GM18507 (cell line): ENCODE data around the gene COMT.
"Not testable (repeated sequence)": the region's sequence is repeated elsewhere in the genome, so short reads cannot be mapped to it uniquely, and the experiment has no call there.

ENCODE experiments used
- DNase-seq: peaks from one replicate; pipeline ENCODE4 v3.0.0; 2011; ENCODE audit warnings: low read depth; ENCODE audit not compliant: insufficient read length; ENCODE audit errors: extremely low spot score
- FAIRE-seq: peaks from 2 replicates; lab custom pipeline; 2011; peaks lifted over from hg19 to GRCh38; lab: Jason Lieb, UNC

The COMT gene

DNA sequence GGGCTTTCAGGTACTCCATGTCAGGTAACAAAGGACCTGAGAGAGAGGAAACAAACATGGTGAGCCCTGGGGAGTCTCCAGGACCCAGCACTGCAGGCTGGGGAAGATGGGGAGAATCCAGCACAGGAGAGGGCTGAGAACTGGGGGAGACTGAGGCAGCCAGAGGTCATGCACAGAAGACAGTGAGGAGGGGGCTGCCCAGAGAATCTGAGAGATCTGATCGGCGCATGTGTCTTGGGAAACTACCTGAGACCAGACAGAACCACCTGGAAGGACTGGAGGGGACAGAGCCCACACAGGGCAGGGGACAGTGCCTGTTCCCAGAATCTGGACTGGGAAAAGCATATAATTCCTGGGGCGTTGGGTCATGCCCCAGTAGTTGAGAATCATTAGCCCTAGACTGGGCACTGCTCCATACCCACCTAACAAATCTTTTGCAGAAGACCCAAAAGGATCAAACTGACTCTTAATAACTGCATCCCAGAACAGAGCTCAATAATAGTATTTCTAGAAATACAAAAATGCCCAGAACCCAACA, 20.0 kb upstream of the COMT start:
- no peak for DNase-seq
- FAIRE-seq = no peak

DNA sequence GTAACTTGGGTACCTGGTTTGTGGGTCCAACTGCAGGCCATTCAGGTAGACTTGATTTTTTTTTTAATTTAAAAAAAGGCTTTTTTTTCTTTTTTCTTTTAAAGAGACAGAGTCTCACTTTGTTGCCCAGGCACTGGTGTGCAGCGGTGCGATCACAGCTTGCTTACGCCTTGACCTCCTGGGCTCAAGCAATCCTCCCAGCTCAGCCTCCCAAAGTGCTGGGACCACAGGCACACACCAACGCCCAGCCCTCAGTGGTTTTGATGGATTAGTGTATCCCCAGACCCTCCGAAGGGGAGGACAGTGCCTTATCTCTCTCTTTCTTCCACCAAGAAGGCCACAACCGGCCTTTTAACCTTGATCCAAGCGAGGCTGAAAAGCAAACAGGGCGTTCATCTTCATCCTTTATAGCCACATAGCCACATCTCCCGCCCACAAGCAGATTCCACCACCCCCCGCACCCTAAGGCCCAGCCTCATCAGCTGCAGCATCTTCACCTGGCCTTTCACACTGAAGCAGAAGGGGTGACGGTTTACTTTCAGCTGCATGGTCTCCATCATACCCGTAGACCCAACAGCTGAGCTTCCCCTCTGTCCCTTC, 17.6 kb upstream of the COMT start:
- no peak for FAIRE-seq
- DNase-seq = no peak

DNA sequence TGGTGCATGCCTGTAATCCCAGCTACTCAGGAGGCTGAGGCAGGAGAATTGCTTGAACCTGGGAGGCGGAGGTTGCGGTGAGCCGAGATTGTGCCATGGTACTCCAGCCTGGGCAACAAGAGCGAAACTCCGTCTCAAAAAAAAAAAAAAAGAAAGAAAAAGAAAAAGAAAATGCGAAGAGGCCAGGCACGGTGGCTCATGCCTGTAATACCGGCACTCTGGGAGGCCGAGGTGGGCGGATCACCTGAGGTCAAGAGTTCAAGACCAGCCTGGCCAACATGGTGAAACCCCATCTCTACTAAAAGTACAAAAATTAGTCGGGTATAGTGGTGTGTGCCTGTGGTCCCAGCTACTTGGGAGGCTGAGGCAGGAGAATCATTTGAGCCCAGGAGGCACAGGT, 15.5 kb upstream of the COMT start:
- DNase-seq, FAIRE-seq: not testable (repeated sequence)

DNA sequence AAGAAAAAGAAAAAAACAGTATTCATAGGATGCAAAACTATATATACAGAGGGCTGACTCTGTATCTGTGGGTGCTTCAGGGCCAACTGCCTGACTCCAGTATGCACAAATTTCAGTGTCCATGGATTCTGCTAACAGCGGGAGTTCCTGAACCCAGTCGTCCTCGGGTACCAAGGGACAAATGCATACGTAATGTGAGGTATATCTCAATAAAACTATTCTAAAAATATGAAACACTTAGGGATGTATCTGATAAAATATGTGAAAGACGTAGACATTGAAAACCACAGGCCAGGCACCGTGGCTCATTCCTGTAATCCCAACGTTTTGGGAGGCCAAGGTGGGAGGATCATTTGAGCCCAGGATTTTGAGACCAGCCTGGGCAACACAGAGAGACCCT, 13.9 kb upstream of the COMT start:
- DNase-seq (no peak), FAIRE-seq (no peak)

DNA sequence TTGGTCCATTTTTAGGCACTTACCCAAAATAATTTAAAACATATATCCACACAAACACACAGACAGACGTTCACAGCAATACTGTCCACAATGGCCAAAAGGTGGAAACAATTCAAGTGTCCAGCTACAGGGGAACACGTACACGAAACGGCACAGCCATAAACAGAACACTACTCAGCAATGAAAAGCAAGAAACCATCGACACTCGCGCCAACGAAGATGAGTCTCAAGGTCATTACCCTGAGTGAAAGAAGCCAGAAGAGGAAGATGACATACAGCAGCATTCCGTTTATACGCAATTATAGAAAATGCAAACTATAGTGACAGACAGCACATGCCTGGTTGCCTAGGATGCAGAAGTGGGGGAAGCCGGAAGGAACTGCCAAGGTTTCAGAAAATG, 13.4 kb upstream of the COMT start:
- no peak for FAIRE-seq

DNA sequence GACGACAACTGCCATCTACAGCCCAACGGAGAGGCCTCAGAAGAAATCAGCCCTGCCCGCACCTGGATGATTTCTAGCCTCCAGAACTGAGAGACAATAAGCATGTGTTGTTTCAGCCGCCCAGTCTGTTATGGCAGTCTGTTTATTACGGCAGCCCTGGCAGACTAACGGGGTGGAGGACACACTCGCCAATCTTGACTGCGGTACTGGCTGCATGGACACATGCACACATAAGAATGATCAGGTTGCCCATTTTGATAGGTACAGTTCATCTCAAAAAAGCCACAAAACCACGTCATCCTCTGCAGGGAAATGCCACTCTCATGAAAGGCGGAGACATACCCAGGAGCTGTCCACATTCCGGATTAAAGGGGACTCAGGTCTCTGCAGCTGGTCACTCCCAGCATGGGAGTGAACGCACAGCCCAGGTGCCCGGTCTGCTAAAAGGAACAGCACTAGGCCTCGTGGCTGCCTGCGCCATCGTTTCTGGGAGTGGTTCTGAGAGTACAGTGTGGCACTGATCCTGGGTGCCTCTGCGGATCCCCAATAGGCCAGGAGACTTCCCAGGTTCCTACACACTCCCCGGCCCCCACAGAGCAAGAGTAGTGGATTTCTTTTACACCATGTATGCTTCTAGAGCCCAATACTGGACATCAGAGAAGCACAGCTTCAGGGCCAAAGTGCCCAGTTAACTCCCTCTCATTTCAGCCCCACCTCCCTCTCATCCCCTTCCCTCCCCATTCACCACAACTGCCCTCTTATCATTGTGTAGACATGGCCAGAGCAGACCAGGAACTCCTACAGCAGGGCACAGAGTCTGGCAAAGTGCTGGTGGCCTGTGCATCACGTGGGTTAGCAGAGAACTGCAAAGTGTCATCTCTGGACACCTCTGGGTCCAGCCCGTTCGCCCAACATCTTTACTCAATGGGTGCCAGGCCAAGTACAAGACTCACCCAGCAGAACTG, 11.7 kb upstream of the COMT start:
- DNase-seq (no peak), FAIRE-seq (no peak)

More for the DNA sequence above, 13.4 kb upstream of the COMT start:
- no peak for DNase-seq

DNA sequence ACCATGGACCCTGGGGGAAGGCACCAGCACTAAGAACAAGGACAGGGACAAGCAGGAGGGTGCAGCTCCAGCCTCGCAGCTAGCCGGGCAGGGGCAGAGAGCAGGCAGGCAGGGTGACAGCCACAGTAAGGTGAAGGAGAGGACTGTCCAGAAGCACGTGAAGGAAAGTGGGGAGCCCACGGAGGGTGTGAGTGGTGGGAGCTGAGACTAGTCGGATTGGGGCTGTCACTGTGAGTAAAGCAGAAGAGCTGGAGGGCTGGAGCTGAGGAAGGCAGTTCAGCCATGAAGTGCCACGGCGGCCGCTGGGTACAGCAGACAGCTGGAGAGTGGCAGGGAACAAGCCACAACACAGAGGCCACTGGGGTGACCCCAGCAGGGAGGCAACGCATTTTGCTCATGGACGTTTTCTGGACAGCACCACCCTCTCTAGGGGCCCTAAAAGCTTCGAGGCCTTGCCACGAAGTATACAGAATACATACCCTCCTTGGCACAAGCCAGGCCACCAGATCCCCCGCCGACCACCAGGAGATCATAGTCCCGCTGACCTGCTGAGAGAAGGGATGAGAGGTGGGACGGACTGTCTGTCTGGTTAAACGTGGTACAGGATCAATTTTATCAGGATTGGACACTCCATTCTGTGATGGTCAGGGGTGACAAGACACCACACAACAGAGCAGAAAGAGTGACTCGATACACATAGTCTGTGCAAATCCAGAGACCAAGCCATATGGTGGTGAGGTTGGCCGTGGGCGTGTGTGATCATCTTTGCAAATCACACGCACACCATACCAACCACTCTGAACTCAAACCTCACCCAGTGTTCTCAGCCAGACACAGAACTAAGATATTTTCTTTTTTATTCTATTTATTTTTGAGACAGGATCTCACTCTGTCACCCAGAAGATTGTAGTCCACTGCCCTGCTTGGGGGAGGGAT, 10.8 kb upstream of the COMT start:
- FAIRE-seq = no peak
- DNase-seq = no peak

DNA sequence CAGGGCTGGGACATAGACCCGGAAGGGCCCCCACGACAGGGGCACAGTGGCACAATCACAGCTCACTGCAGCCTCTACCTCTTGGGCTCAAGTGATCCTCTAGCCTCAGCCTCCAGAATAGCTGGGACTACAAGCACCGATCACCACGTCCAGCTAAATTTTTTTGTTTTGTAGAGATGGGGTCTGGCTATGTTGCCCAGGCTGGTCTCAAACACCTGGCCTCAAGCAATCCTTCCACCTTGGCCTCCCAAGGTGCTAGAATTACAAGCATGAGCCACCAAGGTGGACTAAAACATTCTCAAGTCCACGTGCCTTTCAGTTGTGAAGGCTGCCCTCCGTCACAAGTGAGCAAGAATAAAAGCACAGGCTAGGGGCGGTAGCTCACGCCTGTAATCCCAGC, 10.1 kb upstream of the COMT start:
- DNase-seq (no peak), FAIRE-seq (no peak)

DNA sequence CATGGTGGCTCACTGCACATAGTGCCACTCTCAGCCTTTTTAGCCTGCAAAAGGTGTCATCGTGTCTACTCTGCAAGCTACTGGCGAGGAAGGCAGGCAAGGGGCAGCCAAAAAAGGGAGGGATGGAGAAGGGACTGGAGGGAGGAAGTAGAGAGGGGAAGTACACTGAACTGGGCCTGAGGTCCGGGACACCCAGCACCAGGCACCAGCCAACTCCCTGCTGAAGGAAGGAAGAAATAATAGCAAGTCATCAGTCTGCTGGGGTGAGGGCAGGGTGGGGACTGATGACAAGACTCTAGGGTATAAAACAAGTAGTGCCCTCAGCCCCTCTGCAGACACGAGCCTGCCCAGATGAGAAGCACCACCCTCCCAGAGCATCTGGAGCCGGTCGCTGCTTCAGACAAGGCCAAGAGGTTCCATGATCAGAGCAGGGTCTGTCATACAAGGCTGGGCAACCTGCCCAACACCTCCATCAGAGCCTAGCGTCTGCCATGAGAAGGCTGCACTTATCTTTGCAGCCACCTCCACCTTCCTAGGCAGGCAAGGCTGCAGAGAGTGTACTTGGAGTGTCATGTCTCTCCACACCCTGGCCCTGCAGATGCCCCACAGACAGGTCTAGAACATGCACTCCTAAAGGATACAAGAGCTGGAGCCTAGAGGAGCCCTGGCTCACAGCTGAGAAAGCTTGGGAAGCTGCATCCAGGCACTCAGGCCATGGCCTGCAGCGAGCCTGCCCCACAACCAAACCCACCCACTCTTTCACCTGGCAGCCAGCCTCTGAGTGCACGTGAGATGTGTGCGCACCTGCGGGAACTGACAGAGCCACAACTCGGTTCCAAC, 9.0 kb upstream of the COMT start:
- FAIRE-seq (no peak), DNase-seq (no peak)

DNA sequence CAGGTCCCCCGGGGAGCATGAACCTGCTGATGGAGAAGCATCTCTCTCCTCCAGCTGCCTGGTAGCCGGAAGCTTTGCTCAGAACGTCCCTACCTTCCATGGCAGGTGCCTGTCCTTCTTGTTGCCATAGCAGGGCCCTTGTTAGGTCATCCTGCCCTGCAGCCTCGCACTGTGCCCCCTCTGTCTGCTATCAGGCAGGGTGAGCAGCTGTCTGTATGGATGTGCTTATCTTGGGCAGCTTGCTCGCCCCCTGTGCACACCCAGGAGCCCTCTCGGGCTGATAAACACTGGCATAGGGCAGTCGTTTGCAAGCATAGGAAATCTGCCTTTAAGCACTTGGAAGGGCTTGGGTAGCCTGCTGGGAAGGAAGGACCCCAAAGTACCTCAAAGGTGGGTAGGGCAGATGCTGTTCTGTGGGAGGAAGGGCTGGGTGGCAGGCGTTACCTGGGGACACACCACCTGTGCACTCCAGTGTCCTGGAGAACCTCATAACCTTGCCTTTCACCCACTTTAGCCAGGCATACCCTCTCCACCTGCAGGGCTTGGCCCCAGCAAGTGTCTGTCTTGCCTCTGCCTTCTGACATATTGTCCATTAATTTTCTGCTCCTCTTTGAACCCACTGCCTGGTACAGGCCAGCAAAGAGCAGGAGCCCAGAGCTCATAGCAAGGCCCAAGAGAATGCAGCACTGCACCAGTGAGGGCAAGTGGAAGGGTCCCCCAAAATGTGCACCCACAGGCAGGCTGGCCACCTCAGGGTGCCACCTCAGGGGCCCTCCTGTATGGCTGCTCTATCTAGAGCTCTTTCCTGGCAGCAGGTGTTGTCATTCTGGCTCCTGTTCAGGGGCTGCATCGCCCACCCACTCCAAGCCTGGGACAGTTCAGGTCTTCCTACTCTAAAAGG, 8.0 kb upstream of the COMT start:
- FAIRE-seq = no peak
- DNase-seq = no peak

DNA sequence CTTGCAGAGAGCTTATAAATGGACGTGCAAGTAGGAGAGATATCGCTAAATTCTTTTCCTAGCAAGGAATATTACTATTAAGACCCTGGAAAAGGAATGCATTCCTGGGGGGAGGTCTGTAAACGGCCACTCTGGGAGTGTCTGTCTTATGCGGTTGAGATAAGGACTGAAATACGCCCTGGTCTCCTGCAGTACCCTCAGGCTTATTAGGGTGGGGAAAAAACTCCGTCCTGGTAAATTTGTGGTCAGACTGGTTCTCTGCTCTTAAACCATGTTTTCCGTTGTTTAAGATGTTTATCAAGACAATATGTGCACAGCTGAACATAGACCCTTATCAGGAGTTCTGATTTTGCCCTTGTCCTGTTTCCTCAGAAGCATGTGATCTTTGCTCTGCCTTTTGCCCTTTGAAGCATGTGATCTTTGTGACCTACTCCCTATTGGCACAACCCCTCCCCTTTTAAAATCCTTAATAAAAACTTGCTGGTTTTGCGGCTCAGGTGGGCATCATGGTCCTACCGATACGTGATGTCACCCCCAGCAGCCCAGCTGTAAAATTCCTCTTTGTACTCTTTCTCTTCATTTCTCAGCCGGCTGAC, 6.4 kb upstream of the COMT start:
- FAIRE-seq, DNase-seq: not testable (repeated sequence)

DNA sequence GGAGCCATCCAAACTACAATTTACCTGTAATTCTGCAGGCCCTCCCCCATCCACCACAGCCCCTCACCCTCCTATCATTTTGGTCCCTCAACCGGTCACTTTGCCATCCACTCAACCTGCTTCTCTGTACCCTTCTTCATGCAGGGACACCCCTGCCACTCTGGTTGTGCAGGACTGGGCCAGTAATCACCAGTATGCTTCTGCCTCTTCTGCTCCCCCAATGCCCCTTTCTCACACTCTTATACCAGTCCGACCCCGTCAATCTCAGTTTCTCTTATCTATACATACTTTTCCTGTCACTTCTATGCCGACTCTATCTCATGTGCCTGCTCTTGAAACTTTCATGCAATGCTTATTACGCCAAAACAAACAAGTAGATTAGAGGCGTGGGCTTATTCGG, 5.1 kb upstream of the COMT start:
- DNase-seq (no peak), FAIRE-seq (no peak)

DNA sequence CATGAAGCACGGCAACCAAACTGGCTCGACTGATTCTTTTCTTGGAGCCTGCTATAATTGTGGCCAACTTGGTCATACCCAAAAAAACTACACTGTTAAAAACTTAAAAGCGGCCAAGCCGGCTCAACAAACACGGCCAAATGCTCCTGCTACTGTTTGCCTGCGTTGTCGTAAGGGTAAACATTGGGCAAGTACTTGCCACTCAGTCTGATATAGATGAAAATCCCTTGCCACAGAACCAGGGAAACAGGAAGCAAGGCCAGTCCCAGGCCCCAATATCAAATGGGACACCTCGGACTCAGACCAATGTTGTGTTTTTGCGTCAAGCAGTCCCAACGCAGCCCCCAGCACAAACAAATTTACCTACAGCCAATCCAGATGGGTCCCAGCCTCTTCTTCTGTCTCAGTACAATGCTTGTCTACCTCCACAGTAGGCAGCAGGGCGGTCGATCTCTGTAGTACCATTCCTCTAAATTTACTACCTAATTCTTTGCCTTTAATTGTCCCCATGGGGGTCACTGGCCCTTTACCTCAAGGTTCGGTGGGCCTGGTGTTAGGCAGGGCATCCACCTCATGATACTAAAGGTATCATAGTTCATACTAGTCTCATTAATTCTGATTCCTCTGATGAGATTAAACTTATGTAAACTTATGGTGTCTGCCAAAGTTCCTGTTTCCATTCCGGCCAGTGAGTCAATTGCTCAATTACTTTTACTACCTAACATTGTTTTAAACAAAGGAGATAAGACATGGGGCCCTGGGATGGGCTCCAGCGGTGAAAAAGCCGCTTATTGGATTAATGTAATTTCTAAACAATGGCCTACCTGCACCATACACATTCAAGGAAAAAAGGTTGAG, 3.7 kb upstream of the COMT start:
- no peak for FAIRE-seq
- no peak for DNase-seq

DNA sequence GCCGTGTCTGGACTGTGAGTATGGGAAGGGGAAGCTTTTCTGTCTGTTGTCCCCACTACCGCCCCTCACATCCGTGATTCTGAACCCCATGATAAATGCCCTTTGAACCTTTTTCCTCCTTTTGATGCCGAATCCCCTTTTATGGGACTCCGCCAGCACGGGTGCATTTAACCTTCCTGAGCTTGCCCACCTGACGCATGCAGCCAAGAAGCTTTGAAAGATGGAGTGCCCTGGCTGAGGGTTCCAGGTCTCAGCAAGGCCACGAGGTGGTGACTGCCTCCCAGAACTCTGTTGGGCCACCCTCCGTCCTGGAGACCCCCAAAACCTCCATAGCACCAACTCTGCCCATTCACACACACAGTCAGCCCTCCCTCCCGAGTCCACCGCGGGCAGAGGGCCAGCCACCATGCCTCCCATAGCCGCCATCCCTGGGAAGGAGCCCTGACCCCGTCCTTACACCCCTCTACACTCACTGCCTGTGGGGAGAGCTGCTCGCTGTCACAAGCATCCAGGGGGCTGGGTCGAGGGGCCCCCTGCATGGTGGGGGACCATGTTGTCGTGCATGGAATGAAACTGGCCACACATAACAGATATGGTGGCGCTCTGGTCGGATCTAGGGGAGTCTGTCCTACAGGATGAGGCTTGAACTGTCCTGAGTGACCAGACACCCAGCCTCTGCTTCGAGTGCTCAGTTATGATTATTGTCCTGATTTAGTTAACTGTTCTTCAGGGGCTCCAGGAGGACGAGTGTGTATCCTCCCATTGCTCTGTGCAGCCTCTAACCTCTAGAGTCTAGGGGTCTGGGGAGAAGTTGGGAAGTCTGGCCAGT, 822 bp upstream of the COMT start:
- DNase-seq (no peak), FAIRE-seq (no peak)

DNA sequence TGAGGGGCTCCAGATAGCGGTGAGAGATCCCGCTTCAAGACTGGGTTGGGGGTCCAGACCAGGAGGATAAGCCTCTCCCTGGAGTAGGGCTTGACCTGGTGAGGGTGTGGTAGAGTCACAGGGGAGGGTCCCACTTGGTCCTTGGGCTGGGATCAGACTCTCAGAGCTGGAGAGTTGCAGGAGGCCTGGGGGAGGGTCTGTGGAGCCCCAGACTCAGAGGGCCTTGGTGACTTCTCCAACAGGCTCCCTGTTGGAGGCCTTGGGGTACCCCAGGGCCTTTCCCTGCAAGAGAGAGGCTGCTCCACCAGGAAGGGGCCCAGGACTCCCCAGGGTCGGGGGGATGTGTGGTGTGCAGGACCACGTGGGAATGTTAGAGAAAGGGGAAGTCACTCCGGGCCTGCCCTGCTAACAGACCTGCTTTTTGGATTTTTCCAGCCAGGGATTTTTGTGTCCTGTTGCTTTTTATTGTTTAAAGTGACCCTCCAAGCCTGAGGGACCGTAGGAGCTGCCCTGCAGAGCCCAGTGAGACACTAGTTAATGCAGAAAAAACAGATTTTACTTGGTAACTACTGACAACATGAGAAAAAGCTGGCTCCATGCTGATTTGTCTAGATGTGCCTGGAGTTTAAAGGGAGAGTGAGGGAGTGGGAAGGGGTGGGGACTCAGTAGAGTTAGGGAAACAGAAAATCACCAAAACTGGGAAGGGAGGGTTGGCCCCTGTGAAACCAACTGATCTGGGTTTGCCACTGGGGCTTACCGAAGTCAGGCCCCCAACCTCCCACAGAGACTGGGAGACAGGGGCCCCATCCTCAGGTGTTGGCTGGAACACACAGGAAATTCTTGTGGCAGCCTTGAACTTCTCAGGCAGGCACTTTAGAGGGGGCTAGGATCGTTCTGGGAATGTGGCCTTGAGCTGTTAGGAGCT, 847 bp downstream of the COMT start:
- no peak for DNase-seq
- FAIRE-seq = no peak
